ENCODE measurements around the gene CCN6.

CCN6 gene

GRCh38 chr6:112027942-112028674, 25.8 kb upstream of the CCN6 start:
- no peak for DNase-seq (ENCODE audit: low read depth)
- H3K4me3 ChIP-seq (ENCODE audit: low read length) = no peak overlapping the region
- TF ChIP-seq CTCF (conservative IDR thresholded peaks at IDR 0.05; ENCODE audit: low read depth, low read length) = no peak

- no peak overlapping the region for H3K4me3 ChIP-seq (ENCODE audit: low read length)
- no peak for DNase-seq (ENCODE audit: low read depth)
- peak; percentile 87 for TF ChIP-seq CTCF (conservative IDR thresholded peaks at IDR 0.05; ENCODE audit: low read depth, low read length)
These were observed 24.7 kb upstream of the CCN6 start for GRCh38 chr6:112029045-112029822.

- DNase-seq (ENCODE audit: low read depth) = no peak
- TF ChIP-seq CTCF (conservative IDR thresholded peaks at IDR 0.05; ENCODE audit: low read depth, low read length) = no peak
- H3K4me3 ChIP-seq (ENCODE audit: low read length) = no peak overlapping the region
These were observed 23.5 kb upstream of the CCN6 start for GRCh38 chr6:112030206-112030960.

GRCh38 chr6:112030961-112031660, 22.8 kb upstream of the CCN6 start:
- no peak overlapping the region for H3K4me3 ChIP-seq (ENCODE audit: low read length)
- TF ChIP-seq CTCF (conservative IDR thresholded peaks at IDR 0.05; ENCODE audit: low read depth, low read length) = no peak
- no peak for DNase-seq (ENCODE audit: low read depth)

DNA sequence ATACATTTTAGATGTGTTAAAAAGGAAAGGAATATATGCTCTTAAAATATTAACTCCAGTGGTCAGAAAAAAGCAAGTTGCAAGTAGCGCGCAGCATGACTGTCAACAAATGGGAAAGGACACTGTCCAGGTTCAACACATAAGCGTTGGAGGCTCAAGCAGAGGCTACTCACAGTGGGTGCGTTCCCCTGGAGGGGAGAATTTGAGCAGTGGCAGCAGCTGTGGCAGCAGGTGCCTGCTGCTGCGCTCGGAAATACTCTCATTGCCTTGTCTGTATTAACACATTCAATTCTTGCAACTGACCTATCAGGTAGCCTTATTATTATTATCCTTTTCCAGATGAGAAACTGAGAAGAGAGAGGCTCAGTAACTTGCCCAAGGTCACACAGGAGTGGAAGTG, 21.9 kb upstream of the CCN6 start:
- no peak overlapping the region for H3K4me3 ChIP-seq (ENCODE audit: low read length)
- DNase-seq (ENCODE audit: low read depth) = no peak
- TF ChIP-seq CTCF (conservative IDR thresholded peaks at IDR 0.05; ENCODE audit: low read depth, low read length) = no peak

DNA sequence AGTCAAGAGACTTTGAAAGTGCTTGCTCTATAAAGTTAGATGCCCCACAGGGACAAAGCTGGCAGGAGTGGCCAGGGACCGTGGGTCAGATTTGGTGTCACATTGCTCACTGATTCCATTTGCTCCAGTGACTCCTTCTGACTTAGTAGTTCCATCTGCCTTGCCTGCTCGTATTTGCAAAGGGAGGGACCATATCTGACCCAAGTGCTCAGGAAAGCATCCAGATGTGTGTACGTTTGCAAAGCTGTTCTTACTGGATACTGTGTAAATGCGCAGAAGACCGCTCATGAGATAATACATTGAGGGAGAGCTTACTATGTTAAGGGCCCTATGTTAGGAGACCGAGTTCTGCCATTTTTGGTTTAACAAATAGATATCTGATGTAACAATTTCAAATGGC, 21.2 kb upstream of the CCN6 start:
- no peak for DNase-seq (ENCODE audit: low read depth)
- H3K4me3 ChIP-seq (ENCODE audit: low read length) = no peak overlapping the region
- TF ChIP-seq CTCF (conservative IDR thresholded peaks at IDR 0.05; ENCODE audit: low read depth, low read length) = no peak
